Cardiac fibroblast (primary cell): ENCODE data around the gene PIM2.

Experiments used
- DNase-seq, 2 donors: peaks; one replicate each; pipeline versions ENCODE4 v3.0.0 to v3.0.0-alpha.2; 2010; ENCODE audit warnings: low read depth in 2 of 2
- H3K4me3 ChIP-seq, 2 donors: replicated peaks in 1 of 2; 1 replicate in 1 of 2; 2 replicates in 1 of 2; pipeline ENCODE4 v1.5.1; 2011; ENCODE audit warnings: low read depth in 2 of 2, low read length in 2 of 2, mild to moderate bottlenecking in 2 of 2, moderate library complexity in 1 of 2
- TF ChIP-seq, protein P1 (sequence below): IDR thresholded peaks from one replicate; pipeline ENCODE4 v1.5.1; 2011; ENCODE audit warnings: low read depth, mild to moderate bottlenecking, low read length, inconsistent platforms

Gene PIM2

DNA sequence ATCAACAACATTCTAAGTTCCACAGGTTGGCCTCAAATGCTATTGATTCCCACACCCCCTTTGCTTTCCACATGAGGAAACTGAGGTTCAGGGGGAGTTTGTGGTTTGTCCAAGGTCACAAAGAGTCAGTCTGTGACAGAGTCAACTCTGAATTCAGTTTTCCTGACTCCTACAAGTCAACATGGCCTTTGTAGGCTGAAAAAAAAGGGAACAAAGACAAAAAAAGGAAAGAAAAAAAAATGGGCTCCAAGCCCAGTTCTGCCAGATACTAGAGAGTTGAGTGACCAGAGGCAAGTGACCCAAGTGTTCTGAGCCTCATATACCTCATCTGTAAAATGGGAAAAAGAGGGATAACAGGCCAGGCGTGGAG is 16.5 kb upstream of the PIM2 start:
- no peak for DNase-seq
- TF ChIP-seq, protein P1, sequence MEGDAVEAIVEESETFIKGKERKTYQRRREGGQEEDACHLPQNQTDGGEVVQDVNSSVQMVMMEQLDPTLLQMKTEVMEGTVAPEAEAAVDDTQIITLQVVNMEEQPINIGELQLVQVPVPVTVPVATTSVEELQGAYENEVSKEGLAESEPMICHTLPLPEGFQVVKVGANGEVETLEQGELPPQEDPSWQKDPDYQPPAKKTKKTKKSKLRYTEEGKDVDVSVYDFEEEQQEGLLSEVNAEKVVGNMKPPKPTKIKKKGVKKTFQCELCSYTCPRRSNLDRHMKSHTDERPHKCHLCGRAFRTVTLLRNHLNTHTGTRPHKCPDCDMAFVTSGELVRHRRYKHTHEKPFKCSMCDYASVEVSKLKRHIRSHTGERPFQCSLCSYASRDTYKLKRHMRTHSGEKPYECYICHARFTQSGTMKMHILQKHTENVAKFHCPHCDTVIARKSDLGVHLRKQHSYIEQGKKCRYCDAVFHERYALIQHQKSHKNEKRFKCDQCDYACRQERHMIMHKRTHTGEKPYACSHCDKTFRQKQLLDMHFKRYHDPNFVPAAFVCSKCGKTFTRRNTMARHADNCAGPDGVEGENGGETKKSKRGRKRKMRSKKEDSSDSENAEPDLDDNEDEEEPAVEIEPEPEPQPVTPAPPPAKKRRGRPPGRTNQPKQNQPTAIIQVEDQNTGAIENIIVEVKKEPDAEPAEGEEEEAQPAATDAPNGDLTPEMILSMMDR = no peak
- H3K4me3 ChIP-seq = no peak overlapping the region

DNA sequence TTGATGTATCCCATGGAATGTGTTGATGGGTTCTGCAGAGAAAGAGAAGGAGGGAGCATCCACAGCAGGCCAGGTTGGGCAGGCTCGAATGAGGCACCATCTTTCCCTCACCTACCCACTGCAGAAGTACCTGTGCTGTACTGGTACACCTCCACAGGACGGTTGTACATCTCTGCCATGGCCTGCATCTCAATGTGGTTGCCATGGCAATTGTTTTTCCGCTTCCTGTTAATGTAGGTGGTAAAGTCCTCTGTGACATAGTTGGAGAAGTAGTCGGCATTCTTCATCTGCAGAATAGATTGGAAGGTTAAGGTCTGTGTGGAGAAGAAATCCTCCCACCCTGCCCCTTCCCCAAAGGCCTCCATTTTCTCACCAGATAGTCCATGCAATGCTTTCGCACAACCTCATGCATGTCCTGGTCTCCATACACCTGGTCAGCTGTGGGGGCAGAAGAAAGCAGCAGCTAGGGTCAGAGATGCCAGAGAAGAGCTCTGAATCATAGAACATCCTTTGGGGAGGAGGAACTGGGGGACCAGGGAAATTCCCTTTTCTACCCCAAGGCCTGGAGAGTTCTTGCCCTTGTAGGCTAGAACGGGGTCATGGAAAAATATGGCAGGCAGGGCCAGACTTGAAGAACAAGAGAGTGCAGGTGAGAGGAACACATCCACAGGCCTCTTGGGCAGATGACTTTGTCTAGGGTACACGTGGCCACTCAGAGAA is 15.9 kb upstream of the PIM2 start:
- H3K4me3 ChIP-seq = no peak overlapping the region
- TF ChIP-seq, protein P1 = no peak
- no peak for DNase-seq

DNA sequence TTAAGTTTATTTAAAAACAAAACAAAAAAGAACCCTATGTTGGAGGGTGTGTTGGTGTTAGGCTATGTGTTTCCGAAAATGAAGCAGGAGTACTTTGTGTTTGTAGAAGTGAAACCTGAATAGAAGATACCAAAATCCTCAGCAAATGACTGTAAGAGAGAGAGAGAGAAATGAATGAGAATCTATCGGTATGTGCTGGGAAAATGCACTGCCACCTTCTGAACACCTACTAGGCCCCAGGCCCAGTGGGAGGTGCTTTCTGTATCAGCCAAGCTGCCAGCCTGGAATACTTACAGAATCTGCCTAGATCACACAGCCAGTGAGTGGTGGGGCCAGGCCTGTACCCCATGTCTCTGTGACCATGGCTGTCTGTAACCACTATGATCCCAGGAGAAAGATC is 14.9 kb upstream of the PIM2 start:
- TF ChIP-seq, protein P1 = no peak
- H3K4me3 ChIP-seq = no peak overlapping the region
- no peak for DNase-seq

- DNase-seq = no peak
- TF ChIP-seq, protein P1 = no peak
- no peak overlapping the region for H3K4me3 ChIP-seq
Observed at GRCh38 chrX:48927736-48928382, 9.0 kb upstream of the PIM2 start.

DNA sequence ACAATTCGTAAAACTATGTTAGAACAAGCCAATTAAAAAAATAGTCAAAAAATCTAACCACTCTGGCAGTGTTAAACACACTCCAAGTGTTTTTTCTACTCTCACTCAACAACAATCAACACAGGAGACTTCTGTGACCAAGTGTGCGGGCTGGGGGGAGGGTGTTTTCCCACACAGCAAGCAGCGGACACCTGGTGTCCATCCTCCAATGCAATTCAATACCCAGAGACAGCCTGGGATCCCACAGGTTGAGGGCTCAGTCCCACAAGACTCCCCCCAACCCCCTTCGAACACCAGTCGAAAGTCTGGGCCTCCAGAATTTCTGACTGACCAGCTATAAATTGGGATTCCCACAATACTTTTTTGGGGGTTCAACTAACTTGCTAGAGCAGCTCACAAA is 8.3 kb upstream of the PIM2 start:
- no peak overlapping the region for H3K4me3 ChIP-seq
- TF ChIP-seq, protein P1 = no peak
- no peak for DNase-seq

GRCh38 chrX:48924270-48924669 is 5.4 kb upstream of the PIM2 start:
- DNase-seq = no peak
- TF ChIP-seq, protein P1 = no peak
- H3K4me3 ChIP-seq = no peak overlapping the region

DNA sequence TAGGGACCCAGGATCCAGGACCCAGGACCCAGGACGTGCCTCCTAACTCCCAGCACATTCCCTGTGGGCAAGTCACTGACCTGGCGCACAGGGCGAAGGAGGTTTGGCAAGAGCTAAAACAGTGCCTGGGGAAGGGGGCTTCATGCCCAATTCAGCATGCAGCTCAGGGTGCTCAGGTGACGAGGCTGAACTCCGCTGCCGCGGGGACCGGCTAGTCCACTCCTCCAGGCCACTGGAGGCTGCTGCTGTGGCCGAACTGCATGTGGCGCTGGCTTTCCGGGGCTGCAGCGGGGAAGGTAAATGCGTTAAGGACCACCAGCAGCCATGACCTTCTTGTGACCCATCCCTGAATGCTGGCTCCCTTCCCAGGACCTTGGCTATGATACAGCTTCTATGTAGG is 4.9 kb upstream of the PIM2 start:
- no peak overlapping the region for H3K4me3 ChIP-seq
- TF ChIP-seq, protein P1 = no peak
- DNase-seq = no peak
